Ascending aorta (tissue), 2 donors: ENCODE measurements around the gene PSMC1. TPM values are rescaled to one million over a fixed set of nuclear protein-coding genes. Genes with fewer than 3 reads are reported as not detected.

Experiments
- DNase-seq, 2 donors: peaks; one replicate each; pipeline ENCODE4 v3.0.0-alpha.2; 2019; ENCODE audit warnings: low spot score in 2 of 2
- H3K27ac ChIP-seq, 2 donors: fragments of 200-600 bp; sonication (generic); one replicate each; pipeline ENCODE4 v1.5.1; 2016 to 2017; ENCODE audit warnings: mild to moderate bottlenecking in 1 of 2
- H3K27me3 ChIP-seq: fragments of 200-600 bp; sonication (generic); one replicate; pipeline ENCODE4 v1.5.1; 2017
- H3K36me3 ChIP-seq, 2 donors: fragments of 200-600 bp; sonication (generic); one replicate each; pipeline ENCODE4 v1.5.1; 2016
- H3K4me1 ChIP-seq, 2 donors: fragments of 200-600 bp; sonication (generic); one replicate each; pipeline ENCODE4 v1.5.1; 2016 to 2017; ENCODE audit warnings: mild to moderate bottlenecking in 1 of 2
- H3K4me3 ChIP-seq, 2 donors: fragments of 200-600 bp; sonication (generic); one replicate each; pipeline ENCODE4 v1.5.1; 2016 to 2017; ENCODE audit warnings: mild to moderate bottlenecking in 1 of 2
- H3K9me3 ChIP-seq, 2 donors: fragments of 200-600 bp; sonication (generic); one replicate each; pipeline ENCODE4 v1.5.1; 2016
- intact Hi-C: fragments of 100-400 bp; cut with DNase I; formaldehyde crosslinking; loops from one replicate; pipeline ENCODE4 v1.15.1; 2023
- total RNA-seq: library from RNA; depleted of rRNA; stranded (reverse); fragments of >200 nt; gene quantifications from one replicate; pipeline ENCODE4 v1.1.0, GENCODE V29; 2016
- TF ChIP-seq, protein P1 (sequence below), 3 experiments: fragments of 200-600 bp in 2 of 3; fragments of 450-650 bp in 1 of 3; sonication (generic) in 2 of 3; IDR thresholded peaks; one replicate each; pipeline ENCODE4 v1.5.1; 2016 to 2019; ENCODE audit warnings: antibody characterized with exemption in 3 of 3, mild to moderate bottlenecking in 1 of 3, moderate library complexity in 1 of 3

Gene PSMC1
- total RNA-seq, 1 donor from 2014 or later: 93.2 TPM

DNA sequence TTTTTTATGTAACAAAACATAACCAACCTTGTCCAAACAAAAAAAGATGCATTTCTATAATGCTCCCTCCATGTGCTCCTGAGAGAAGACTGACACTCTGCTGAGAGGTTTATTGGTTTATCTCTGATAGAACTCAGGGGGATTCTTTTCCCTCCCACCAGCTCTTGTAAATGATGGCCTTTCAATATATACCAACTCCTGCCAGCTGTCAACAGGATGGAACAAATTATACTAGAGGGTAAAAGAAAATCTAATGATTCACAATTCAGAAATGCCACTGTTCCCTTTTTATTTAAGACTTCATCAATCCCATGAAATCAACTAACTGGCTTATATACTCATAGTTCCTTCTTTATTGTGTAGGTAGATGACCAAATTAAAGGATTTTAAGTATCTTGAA lies 25.4 kb downstream of the PSMC1 start:
- intact Hi-C loops: no loop called here
- Histone ChIP-seq H3K27me3 (no peaks in the 10 kb centered on the region), H3K27ac (no peak overlapping the region), H3K4me3 (no peak overlapping the region), H3K4me1 (no peaks in the 10 kb centered on the region), H3K9me3 (no peaks in the 10 kb centered on the region), H3K36me3 (peaks cover 22 to 55% of the 10 kb centered on the region in 2 donors)
- TF ChIP-seq, protein P1, sequence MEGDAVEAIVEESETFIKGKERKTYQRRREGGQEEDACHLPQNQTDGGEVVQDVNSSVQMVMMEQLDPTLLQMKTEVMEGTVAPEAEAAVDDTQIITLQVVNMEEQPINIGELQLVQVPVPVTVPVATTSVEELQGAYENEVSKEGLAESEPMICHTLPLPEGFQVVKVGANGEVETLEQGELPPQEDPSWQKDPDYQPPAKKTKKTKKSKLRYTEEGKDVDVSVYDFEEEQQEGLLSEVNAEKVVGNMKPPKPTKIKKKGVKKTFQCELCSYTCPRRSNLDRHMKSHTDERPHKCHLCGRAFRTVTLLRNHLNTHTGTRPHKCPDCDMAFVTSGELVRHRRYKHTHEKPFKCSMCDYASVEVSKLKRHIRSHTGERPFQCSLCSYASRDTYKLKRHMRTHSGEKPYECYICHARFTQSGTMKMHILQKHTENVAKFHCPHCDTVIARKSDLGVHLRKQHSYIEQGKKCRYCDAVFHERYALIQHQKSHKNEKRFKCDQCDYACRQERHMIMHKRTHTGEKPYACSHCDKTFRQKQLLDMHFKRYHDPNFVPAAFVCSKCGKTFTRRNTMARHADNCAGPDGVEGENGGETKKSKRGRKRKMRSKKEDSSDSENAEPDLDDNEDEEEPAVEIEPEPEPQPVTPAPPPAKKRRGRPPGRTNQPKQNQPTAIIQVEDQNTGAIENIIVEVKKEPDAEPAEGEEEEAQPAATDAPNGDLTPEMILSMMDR (IDR thresholded peaks at IDR 0.05): no peak
- DNase-seq: no peak

DNA sequence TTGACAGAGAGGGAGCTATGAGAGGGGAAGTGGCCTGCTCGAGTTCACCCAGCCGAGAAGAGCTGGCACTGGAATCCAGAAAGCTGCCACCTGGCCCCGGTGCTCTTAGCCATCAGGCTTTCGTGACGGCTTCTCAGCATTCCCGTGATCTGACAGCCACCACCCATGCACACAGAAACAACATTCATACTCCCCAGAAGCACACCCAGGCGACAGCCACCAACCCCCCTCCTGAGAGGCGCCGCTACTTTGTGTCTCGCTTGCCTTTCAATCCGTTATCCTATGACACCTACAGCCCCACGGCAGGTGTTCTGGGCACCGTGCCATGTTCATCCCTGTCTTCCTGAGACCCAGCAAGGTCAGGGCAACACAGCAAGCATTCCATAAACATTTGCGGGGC lies 31.4 kb downstream of the PSMC1 start:
- Histone ChIP-seq H3K27ac (no peak overlapping the region), H3K36me3 (peaks cover 48 to 73% of the 10 kb centered on the region in 2 donors)
- TF ChIP-seq, protein P1 (IDR thresholded peaks at IDR 0.05): no peak

GRCh38 chr14:90288651-90289355 lies 32.5 kb downstream of the PSMC1 start:
- DNase-seq: no peak
- intact Hi-C loops: no loop called here
- no peaks in the 10 kb centered on the region for H3K9me3 ChIP-seq
- peak overlapping the region in 1 of 2 donors; percentile 8 for H3K27ac ChIP-seq
- no peak overlapping the region for H3K4me3 ChIP-seq
- H3K4me1 ChIP-seq: no peaks in the 10 kb centered on the region
- TF ChIP-seq, protein P1 (IDR thresholded peaks at IDR 0.05): no peak
- H3K27me3 ChIP-seq: no peaks in the 10 kb centered on the region
- peaks cover 48 to 67% of the 10 kb centered on the region in 2 donors for H3K36me3 ChIP-seq

More for the DNA sequence above, 31.4 kb downstream of the PSMC1 start:
- Histone ChIP-seq H3K27me3 (no peaks in the 10 kb centered on the region), H3K9me3 (no peaks in the 10 kb centered on the region), H3K4me1 (no peaks in the 10 kb centered on the region), H3K4me3 (no peak overlapping the region)
- intact Hi-C loops: no loop called here
- DNase-seq: no peak

GRCh38 chr14:90290337-90291011 lies 34.1 kb downstream of the PSMC1 start:
- no peaks in the 10 kb centered on the region for H3K27me3 ChIP-seq
- DNase-seq: no peak
- H3K27ac ChIP-seq: no peak overlapping the region
- TF ChIP-seq, protein P1 (IDR thresholded peaks at IDR 0.05): no peak
- H3K36me3 ChIP-seq: peaks cover 48 to 72% of the 10 kb centered on the region in 2 donors
- H3K9me3 ChIP-seq: no peaks in the 10 kb centered on the region
- intact Hi-C loops: no loop called here
- no peaks in the 10 kb centered on the region for H3K4me1 ChIP-seq
- no peak overlapping the region for H3K4me3 ChIP-seq

GRCh38 chr14:90291699-90292098 lies 35.3 kb downstream of the PSMC1 start:
- intact Hi-C loops: no loop called here
- no peak for DNase-seq
- no peaks in the 10 kb centered on the region for H3K9me3 ChIP-seq

More at GRCh38 chr14:90291699-90292098, 35.3 kb downstream of the PSMC1 start:
- TF ChIP-seq, protein P1 (IDR thresholded peaks at IDR 0.05): no peak
- no peak overlapping the region for H3K27ac ChIP-seq
- peaks cover 48 to 66% of the 10 kb centered on the region in 2 donors for H3K36me3 ChIP-seq
- no peak overlapping the region for H3K4me3 ChIP-seq
- no peaks in the 10 kb centered on the region for H3K27me3 ChIP-seq
- H3K4me1 ChIP-seq: no peaks in the 10 kb centered on the region
